ACC112 (cell line): ENCODE measurements around the gene XPNPEP2.

Experiments used
- H2AFZ ChIP-seq: fragments of 200-600 bp; sonication (generic); one replicate; pipeline ENCODE4 v1.6.0; 2017; ENCODE audit warnings: antibody characterized with exemption, low read length; ENCODE audit not compliant: unreplicated experiment
- H3K27ac ChIP-seq: fragments of 200-600 bp; sonication (generic); 2 replicates; pipeline ENCODE4 v1.5.1; 2014; ENCODE audit warnings: low read depth, mild to moderate bottlenecking, antibody characterized with exemption, low read length, moderate library complexity
- H3K27me3 ChIP-seq: fragments of 200-600 bp; sonication (generic); 2 replicates; pipeline ENCODE4 v1.6.1; 2014; ENCODE audit warnings: mild to moderate bottlenecking, antibody characterized with exemption, low read length, moderate library complexity, mixed read lengths; ENCODE audit not compliant: insufficient read depth
- H3K36me3 ChIP-seq: fragments of 200-600 bp; sonication (generic); 2 replicates; pipeline ENCODE4 v1.6.1; 2016; ENCODE audit warnings: mild to moderate bottlenecking, antibody characterized with exemption, low read length, moderate library complexity, mixed read lengths; ENCODE audit not compliant: insufficient read depth
- H3K4me1 ChIP-seq: fragments of 200-600 bp; sonication (generic); one replicate; pipeline ENCODE4 v1.6.1; 2016; ENCODE audit warnings: low read length, mixed read lengths; ENCODE audit not compliant: insufficient read depth, unreplicated experiment, control insufficient read depth
- H3K4me3 ChIP-seq: fragments of 200-600 bp; sonication (generic); 2 replicates; pipeline ENCODE4 v1.5.1; 2014; ENCODE audit warnings: mild to moderate bottlenecking, low read depth, low read length
- H3K79me2 ChIP-seq: fragments of 200-600 bp; sonication (generic); one replicate; pipeline ENCODE4 v1.6.0; 2016; ENCODE audit warnings: low read length; ENCODE audit not compliant: control insufficient read depth, unreplicated experiment, insufficient read depth

XPNPEP2 gene

DNA sequence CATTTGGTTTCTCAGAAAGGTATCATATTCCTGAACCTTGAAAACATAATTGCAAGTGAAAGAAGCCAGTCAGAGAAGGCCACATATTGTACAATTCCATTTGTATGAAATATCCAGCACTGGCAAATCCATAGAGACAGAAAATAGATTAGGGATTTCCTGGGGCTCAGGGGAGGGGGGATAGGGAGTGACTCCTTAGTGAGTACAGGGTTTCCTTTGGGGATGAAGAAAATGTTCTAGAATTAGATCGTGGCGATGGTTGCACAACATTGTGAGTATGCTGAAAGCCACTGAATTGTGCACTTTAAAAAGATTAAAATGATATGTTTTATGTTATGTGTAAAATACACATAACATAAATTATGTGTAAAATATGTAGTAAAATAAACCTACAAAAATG, 10.3 kb downstream of the XPNPEP2 start:
- H3K36me3 ChIP-seq = no peaks in the 10 kb centered on the region
- no peak overlapping the region for H3K4me3 ChIP-seq
- no peak overlapping the region for H2AFZ ChIP-seq
- no peaks in the 10 kb centered on the region for H3K79me2 ChIP-seq
- peaks cover 23% of the 10 kb centered on the region for H3K4me1 ChIP-seq
- H3K27me3 ChIP-seq = no peaks in the 10 kb centered on the region
- H3K27ac ChIP-seq = peak overlapping the region; percentile 88

DNA sequence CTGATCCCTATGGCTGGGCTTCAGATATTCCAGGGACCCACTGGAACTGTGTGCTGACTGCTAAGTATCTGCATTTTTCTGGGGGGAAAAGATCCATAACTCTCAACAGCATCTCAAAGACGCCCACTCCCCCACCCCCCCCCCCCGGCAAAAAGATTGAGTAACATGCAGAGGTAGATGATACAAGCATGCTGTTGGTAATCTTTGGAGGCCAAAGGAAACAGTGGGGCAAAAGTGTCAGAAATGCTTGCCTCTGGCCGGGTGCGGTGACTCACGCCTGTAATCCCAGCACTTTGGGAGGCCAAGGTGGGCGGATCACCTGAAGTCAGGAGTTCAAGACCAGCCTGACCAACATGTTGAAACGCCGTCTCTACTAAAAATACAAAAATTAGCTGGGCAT, 12.2 kb downstream of the XPNPEP2 start:
- H3K4me3 ChIP-seq = no peak overlapping the region
- H3K4me1 ChIP-seq = peaks cover 23% of the 10 kb centered on the region
- H3K36me3 ChIP-seq = no peaks in the 10 kb centered on the region
- no peak overlapping the region for H2AFZ ChIP-seq
- no peak overlapping the region for H3K27ac ChIP-seq
- no peaks in the 10 kb centered on the region for H3K79me2 ChIP-seq
- H3K27me3 ChIP-seq = no peaks in the 10 kb centered on the region

DNA sequence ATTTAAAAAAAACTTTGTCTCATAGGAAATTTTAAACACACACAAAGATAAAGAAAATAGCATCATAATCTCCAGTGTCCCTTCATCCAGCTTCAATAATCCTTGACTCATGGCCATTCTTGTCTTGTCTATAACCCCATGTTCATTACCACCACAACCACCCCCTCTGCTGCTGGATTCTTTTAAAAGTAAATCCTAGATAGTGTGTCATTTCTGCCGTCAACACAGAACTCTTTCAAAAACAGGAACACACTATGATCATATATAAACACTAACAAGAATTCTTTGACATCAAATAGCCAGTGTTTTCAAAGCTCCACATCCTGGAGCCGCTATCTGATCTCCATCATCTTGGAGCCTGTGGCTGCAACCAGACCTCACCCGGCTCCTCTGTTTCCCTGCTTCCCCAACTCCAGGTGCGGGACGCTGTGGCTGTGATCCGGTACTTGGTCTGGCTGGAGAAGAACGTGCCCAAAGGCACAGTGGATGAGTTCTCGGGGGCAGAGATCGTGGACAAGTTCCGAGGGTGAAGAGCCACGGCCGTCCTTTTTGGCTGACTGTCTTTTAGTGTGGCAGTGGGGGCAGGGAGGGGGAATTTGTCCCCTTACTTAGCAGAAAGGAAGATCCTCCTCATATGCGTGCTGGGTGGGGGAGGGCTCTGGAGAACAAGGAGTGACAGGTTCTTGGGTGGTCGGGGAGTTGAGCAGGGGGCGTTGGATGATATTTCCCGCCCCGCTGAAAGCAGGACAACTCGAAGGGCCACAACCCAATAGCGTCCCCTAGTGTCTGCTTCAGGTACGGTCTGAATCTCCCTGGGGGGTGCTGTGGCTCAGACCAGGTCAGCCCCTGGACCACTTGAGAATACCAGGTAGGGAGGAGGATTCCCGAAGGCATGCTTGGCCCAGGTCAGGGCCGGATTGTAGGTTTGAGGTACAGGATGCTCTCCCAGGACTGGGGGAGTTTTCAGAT, 15.6 kb downstream of the XPNPEP2 start:
- no peak overlapping the region for H3K4me3 ChIP-seq
- no peaks in the 10 kb centered on the region for H3K79me2 ChIP-seq
- no peak overlapping the region for H2AFZ ChIP-seq
- H3K27me3 ChIP-seq = no peaks in the 10 kb centered on the region
- peaks cover 4% of the 10 kb centered on the region for H3K4me1 ChIP-seq
- no peaks in the 10 kb centered on the region for H3K36me3 ChIP-seq
- H3K27ac ChIP-seq = no peak overlapping the region

DNA sequence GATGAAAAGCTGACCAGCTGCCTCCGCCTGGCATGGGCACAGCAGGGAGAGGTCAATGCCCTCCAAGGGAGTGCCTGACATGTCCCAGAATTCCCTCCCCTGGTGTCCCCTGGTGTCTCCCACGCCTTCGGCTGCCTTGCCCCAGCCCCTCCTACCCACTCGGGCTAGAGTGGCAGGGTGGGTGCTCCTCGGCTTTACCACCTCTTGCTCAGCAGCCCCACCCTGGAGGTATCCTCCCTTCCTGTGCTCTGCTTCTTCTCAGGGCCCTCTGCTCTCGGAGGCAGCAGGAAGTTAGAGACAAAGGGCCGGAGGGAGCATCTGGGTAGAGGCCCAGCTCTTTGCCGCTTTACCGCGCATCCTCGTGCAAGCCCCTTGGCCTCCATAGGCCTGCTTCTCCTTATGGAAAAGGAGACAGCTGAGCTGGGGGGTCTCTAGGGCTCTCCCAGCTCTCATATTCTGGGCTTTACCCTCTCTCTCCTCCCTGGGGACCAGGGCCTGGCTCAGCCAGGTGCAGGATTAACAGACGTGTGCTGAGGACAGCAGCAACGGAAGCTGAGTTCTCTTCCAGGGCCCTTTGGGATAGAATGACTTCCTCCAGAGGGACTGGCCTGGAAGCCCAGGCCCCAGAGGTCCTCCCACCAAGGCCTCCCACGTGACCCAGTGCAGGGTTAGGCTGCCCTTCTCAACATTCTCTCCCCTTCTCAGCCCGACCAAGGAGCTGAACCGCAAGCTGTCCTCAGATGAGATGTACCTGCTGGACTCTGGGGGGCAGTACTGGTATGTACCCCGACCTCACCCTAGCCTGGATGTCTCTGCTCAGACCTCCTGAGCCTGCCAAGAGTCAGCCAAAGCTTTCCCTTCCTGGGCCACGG, 17.2 kb downstream of the XPNPEP2 start:
- Histone ChIP-seq H3K36me3 (no peaks in the 10 kb centered on the region), H3K4me3 (no peak overlapping the region), H3K4me1 (no peaks in the 10 kb centered on the region), H3K79me2 (no peaks in the 10 kb centered on the region), H3K27me3 (no peaks in the 10 kb centered on the region), H3K27ac (no peak overlapping the region), H2AFZ (no peak overlapping the region)

DNA sequence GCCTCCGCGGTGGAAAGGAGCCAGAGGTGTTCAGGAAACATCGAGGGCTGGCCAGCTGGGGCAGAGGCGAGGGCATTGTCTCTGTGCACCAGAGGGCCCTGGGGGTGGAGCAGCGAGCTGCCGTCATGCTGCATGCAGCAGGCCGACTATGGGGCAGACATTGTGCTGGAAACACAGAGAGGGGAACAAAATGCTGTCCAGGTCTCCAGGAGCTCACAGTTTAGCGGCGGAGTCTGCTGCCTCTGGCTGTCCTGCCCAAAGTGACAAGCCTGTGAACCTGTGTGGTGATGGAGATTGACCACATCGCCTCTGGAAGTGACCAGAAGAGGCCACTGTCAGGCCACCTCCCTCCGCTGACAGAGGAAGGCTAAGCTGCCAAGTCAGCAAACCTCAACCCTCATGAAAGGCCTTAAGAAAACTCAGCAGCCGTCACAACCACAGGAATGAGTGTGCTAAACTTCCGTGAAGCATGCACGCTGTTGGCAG, 20.8 kb downstream of the XPNPEP2 start:
- Histone ChIP-seq H3K4me3 (no peak overlapping the region), H3K79me2 (no peaks in the 10 kb centered on the region), H3K4me1 (no peaks in the 10 kb centered on the region), H2AFZ (no peak overlapping the region), H3K36me3 (no peaks in the 10 kb centered on the region), H3K27ac (no peak overlapping the region), H3K27me3 (no peaks in the 10 kb centered on the region)

DNA sequence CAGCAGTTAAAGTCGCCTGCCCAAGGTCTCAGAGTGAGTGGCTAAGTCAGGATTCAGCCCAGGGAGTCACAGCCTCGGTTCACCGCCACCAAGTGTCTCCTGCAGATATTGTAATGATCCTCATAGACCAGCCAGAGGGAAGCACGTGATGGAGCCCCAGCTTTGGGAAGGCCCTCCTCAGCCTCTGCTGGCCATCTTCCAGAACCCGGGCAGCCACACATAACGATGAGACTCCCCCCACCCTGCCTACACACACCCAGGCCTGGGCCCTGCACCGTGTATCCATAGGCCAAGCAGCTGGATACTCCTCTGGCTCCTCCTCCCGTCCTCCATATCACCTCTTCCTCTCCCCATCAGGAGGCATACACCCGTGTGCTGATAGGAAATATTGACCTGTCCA, 21.4 kb downstream of the XPNPEP2 start:
- Histone ChIP-seq H2AFZ (no peak overlapping the region), H3K4me1 (no peaks in the 10 kb centered on the region), H3K4me3 (no peak overlapping the region), H3K36me3 (no peaks in the 10 kb centered on the region), H3K79me2 (no peaks in the 10 kb centered on the region), H3K27ac (no peak overlapping the region), H3K27me3 (no peaks in the 10 kb centered on the region)

DNA sequence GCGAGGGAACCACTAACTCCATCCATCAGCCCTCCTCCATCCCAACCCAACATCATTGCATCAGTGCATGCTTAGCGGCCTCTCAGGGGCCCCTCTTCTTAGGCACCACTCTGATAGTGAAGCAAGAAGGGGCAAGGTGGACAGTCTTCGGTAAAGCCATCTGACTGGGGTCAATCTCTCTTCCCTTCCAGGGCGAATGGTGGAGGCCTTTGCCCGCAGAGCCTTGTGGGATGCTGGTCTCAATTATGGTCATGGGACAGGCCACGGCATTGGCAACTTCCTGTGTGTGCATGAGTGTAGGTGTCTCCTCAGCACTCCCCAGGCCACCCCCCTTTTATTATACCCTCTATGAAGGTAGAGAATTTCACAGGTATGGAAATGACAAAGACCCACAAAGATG, 22.2 kb downstream of the XPNPEP2 start:
- no peaks in the 10 kb centered on the region for H3K27me3 ChIP-seq
- no peaks in the 10 kb centered on the region for H3K4me1 ChIP-seq
- no peaks in the 10 kb centered on the region for H3K36me3 ChIP-seq
- no peak overlapping the region for H3K4me3 ChIP-seq
- H3K27ac ChIP-seq = no peak overlapping the region
- no peak overlapping the region for H2AFZ ChIP-seq
- no peaks in the 10 kb centered on the region for H3K79me2 ChIP-seq

DNA sequence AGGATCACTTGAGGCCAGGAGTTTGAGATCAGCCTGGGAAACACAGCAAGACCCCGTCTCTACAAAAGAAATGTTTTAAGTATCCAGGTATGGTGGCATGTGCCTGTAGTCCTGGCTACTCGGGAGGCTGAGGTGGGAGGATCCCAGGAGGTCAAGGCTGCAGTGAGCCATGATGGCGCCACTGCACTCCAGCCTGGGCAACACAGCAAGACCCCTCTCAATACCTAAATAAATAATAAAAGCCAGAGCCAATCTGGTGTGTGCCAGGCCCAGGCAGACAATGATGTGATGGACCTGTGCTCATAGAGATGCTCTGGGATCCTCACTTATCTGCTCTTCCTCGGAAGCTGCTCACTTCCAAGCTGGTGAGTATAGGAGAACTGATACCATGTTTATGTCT, 22.8 kb downstream of the XPNPEP2 start:
- Histone ChIP-seq H2AFZ (no peak overlapping the region), H3K79me2 (no peaks in the 10 kb centered on the region), H3K4me1 (no peaks in the 10 kb centered on the region), H3K36me3 (no peaks in the 10 kb centered on the region), H3K4me3 (no peak overlapping the region), H3K27ac (no peak overlapping the region), H3K27me3 (no peaks in the 10 kb centered on the region)

DNA sequence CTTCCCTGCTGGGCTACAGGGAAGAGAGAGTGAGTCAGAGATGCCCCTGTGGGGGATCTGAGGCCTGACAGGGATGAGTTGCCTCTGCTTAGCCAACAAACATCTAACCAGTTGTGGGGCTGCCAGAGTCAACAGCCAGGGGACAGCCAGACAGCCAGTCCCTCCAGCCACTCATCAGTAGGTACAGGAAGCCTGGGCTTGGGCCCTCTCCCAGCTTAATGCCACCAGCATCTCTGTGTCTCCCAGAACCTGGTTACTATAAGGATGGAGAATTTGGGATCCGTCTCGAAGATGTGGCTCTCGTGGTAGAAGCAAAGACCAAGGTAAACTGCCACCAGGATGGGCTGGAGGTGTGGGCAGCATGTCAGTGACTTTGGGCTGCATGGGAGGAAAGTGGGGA, 23.7 kb downstream of the XPNPEP2 start:
- Histone ChIP-seq H3K79me2 (no peaks in the 10 kb centered on the region), H3K36me3 (no peaks in the 10 kb centered on the region), H3K27me3 (no peaks in the 10 kb centered on the region), H3K4me3 (no peak overlapping the region), H3K4me1 (no peaks in the 10 kb centered on the region), H3K27ac (no peak overlapping the region), H2AFZ (no peak overlapping the region)

DNA sequence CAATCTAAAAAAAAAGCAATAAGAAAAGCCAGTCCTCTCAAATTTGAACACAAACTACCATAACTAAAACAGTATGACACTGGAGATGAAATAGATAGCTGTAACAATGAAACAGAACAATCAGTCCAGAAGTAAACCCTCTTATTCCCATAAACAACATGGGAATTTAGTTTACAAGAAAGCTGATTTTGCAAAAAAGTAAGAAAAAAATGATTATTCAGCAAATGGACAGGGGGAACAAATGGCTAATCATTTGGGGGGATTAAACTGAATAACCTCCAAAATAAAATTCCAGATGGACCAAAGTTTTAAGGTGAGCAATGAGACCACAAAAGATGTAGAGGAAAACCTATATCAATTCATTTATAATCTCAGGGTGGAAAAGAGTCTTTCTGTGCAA, 24.9 kb downstream of the XPNPEP2 start:
- no peak overlapping the region for H3K27ac ChIP-seq
- H2AFZ ChIP-seq = no peak overlapping the region
- H3K4me3 ChIP-seq = no peak overlapping the region
- no peaks in the 10 kb centered on the region for H3K4me1 ChIP-seq
- H3K79me2 ChIP-seq = no peaks in the 10 kb centered on the region
- H3K36me3 ChIP-seq = no peaks in the 10 kb centered on the region
- no peaks in the 10 kb centered on the region for H3K27me3 ChIP-seq
